Inflammatory macrophage treated with lipopolysaccharide for 4 hours (primary cell): ENCODE data around the gene BAIAP2.

Experiments
- DNase-seq: peaks from one replicate; pipeline ENCODE4 v3.0.0-alpha.2; 2020

BAIAP2 gene

DNA sequence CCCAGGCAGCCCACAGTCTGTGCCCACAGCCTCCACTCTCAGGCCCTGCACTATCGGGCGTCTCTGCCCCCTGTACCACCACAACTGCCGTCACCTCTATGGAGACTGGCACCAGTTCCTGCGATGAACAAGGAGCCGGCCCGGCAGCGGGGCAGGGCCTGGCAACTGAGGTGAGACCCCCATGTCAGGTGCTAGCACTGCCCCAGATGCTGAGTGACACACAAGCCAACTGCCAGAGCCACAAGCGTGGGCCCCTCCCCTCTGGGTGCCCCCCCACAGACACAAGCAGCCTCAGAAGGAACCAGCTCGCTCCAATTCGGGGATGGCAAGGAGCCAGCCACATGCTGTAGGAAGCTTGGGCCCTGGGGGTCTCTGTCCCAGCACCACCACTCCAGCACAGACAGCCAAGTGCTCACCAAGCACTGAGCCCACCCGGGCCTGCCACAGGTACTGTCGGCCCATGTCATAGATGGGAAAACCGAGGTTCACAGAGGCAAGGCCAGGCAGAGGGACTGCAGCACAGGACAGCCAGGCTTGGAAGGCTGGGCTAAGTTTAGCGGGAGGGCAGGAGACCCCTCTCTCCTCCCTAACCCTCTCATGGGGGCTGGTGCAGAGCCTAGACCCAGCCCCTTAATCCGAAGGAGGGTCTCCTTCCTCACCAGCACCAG is 128.9 kb downstream of the BAIAP2 start:
- DNase-seq: no peak

DNA sequence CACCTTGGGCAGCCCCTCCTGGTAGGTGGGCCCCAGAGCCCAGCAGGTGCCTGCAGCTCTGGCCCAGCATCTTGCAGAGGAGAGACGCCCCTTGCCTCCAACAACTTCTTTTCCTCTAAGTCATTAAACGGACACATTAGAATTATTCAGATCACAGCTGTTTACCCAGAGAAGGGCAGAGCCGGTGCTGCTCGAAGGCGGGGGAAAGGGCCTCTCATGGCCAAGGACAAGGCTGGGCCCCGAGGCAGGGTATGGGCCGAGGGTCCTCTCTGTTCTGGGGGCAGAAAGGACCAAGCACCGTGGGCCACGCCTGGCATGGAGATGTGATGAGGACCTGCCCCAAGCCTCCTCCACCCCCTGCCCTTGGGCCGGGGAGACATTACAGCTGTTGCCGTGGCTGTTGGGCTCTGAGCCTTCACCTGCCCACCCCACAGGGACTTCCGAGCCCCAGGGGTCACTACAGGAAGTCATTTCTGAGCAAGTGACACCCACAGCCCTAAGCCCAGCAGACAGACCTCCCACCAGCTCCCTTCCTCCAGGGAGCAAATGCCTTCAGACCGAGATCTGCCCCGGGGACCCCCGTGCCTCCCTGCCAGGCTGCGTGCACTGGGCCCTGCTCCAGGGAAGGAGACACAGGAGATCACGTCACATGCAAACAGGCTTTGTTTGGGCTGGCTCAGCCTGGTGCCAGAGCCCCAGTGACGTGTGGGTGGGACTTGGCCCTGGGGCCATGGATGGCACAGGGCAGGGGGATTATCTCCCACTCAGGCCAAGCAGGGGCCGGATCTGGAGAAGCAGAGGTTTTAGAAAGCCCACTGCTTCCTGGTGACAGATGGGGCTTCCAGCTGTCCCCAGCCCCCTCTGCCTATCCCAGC is 129.7 kb downstream of the BAIAP2 start:
- DNase-seq: no peak

DNA sequence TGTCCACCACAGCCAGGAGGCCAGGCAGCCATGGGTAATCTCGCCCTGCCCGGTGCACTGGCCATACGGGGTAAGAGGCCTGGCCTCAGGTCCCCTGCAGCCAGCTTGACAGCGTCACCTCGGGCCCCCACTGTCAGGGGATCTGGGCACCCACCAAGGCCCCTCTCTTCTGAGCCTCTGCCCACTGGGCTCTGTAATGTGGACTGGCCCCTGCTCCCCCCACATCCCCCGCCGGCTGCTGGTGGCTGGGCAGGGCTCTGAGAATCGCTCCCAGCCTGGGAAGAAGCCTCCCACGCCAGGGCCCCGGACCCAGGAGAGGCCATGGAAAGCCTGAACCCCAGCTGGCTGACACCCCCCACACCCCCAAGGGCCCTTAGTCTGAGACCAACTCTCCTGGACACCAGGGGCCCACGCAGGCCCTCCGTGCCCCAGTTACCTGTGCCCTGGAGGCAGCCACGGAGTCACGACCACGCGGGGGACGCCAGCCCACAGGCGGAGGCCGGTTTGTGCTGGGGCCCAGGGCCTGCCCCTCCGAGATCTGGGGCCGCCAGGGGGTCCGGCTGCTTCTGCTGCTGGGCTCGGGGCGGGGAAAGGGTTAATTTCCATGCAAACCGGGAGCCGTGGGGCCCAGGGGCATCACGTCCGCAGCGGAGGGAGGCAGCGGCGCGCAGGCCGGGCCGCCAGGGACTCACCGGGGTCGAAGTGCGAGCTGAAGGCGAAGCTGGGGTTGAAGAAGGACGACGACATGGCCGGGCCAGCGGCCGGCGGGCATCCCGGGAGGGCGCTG is 130.5 kb downstream of the BAIAP2 start, which contains the start of gene PVALEF:
Gene PVALEF, plus strand, starts transcription at position 262 of the 787 bp plus-strand sequence. CDS start 15,720 bp downstream, outside the sequence.
- DNase-seq: no peak

DNA sequence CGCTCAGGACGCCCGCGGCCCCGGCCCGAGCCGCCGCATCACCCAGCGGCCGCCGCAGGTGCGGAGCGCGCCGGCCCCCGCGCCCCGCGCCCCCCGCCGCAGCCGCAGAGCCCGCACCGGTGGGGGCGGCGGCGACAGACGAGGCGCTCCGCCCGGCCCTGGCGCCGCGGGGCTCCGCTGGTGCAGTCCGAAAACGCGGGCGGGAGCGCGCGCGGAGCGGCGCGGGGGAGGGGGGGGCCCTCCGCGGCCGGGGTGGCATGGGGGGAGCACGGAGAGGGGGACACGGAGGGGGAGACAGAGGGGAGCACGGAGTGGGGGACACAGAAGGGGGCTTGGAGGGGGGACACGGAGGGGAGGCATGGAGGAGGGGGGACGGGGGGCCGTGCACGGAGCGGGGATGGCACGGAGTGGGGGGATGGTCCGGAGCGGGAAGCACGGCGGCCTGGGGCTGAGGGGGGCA is 131.1 kb downstream of the BAIAP2 start, which contains the start of gene AATK:
Gene AATK, minus strand, starts transcription at position 189 of the 460 bp plus-strand sequence. CDS start 229 bp downstream, outside the sequence.
- no peak for DNase-seq
